Measurements from ENCODE around the gene ZNF516.

Gene ZNF516

DNA sequence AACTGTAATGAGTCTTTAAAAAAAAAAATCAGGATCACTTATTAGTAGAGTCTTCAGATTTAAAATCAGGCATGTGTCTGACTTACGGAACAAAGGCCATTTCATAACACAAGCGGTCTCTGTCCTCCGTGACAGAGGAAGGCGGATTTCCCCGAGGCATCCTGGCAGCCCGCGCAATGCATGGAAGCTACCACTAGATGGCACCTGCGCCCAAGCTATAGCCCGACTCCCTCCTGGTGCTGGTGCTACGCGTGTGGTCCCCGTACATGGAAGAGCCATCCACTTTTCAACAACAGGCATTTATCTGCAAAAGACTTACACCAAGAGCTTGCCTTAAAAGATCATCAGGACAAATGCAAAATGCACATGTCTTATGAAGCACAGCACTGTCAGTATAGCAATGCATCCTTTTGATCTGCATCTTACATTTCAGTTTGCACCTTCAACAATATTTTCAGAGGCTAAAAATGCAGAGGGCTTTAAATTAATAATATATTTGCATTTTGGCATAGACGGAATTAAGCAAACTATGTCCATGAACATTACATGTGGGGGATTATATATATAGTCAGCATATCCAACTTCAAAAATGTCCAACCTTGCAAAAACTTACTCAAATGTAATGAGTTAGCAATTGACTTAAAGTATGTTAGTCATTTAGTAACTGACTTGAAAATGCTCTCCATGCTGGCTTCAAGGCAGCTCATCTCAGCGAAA is 96.0 kb downstream of the ZNF516 start:
- peak; percentile 54 for DNase-seq (ENCODE audit: low read depth)

DNA sequence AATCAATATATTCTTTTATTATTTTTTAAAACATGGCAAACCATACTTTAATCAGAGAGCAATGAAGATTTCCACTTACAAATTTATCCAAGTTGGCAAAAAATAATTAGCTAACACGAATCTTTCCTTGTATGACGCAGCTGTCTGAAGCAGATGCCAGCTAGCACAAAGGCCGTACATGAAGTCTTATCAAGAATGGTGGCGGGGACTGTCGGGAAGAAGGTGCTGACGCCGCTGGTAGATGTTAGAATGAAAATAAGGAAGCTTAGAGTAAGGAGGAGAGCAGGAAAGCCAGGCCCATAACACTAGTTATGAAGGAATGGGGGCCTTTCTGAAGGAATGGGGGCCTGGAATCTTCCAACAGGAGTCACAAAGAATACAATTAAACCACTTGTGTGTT is 96.7 kb downstream of the ZNF516 start:
- no peak for DNase-seq (ENCODE audit: low read depth)

- no peak for DNase-seq (ENCODE audit: low read depth)
Observed at GRCh38 chr18:76397631-76398030, 97.4 kb downstream of the ZNF516 start.

- no peak for DNase-seq (ENCODE audit: low read depth)
Observed at GRCh38 chr18:76396792-76397191, 98.2 kb downstream of the ZNF516 start.

DNA sequence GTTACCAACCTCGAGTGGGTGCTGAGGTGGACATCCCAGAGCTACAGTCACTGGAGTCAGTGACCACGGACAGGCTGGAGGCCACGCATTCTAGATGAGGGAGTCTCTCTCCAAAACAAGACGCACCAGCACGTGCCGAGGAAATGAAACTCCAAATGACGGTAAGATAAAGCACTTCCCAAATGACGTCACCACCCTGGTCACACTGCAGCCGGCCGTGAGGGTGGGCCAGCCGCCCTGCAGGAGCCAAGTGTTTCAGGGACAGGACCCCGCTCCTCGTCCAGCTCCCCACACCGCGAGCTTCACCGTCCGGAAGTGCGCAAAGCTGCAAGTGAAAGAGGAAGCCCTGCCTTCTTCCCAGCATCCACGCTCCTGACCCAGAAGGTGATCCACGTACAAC is 99.4 kb downstream of the ZNF516 start:
- DNase-seq (ENCODE audit: low read depth), result no peak

DNA sequence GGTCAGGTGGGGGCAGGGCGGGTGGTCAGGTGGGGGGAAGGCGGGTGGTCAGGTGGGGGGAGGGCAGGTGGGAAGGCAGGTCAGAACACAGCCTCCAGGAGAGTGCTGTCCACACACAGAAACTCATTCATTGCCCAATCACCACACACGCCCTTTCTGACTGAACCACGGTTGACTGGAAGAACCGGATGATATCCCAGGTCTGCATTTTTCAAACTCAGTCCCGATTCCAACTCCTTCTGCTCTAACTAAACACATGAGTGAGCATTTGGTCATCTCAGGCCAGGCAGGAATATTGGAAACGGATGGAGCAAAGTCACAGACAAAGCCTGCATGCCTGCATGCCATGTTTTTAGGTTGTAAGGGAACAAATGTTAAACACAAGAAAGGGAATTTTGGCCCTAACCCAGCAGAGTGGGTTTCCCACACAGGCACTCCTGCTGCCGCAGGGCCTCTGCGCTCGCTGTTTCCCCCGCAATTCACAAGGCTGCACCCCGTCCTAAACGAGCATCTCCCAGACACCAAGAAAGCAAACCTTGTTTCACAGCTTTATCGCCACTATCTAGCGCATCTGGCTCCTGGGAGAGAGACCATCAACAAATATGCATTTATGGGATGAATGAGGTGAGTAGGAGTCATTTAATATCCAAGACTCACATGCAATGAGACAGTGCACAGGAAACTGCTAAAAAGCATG is 100.1 kb downstream of the ZNF516 start:
- DNase-seq (ENCODE audit: low read depth), result no peak

- no peak for DNase-seq (ENCODE audit: low read depth)
Observed at GRCh38 chr18:76392349-76392748, 102.7 kb downstream of the ZNF516 start.

DNA sequence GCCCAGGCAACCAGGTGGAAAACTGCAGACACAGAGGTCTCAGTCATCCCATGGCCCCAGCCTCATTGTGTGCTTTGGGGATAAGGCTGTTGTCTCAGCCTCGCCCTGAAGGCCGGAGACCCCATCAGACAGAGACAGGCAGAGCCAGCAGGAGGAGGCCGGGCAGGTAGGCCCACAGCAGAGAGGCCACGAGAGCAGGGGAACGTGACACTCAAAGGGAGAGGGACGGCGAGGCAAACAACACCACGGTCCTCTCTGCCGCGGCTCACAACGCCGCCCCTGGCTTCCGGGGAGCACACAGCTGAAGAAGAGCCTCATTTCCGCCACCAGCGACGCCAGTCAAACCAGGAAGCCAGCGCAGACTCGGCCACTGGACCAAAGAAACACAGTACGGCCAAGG is 103.3 kb downstream of the ZNF516 start:
- DNase-seq (ENCODE audit: low read depth), result no peak

- no peak for DNase-seq (ENCODE audit: low read depth)
Observed at GRCh38 chr18:76391038-76391437, 104.0 kb downstream of the ZNF516 start.

- no peak for DNase-seq (ENCODE audit: low read depth)
Observed at GRCh38 chr18:76390452-76391035, 104.5 kb downstream of the ZNF516 start.

DNA sequence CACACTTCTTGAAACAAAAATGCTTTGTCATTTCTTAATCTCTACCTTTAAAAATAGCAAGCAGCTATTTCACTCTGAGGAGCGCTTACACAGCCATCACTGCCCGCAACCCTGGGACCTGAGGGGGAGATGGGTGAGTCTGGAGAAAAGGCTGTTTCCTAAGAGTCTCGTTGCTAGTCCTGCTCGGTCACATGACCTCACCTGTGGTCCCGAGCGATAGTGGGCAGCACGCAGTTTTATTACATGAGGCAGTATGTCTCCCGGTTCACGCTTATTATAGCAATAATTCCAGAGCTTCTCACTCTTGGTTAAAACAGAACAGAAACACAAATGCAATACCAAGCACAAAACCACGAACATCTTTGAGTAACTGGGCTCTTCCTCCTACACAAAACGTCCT is 105.3 kb downstream of the ZNF516 start:
- DNase-seq (ENCODE audit: low read depth), result no peak

DNA sequence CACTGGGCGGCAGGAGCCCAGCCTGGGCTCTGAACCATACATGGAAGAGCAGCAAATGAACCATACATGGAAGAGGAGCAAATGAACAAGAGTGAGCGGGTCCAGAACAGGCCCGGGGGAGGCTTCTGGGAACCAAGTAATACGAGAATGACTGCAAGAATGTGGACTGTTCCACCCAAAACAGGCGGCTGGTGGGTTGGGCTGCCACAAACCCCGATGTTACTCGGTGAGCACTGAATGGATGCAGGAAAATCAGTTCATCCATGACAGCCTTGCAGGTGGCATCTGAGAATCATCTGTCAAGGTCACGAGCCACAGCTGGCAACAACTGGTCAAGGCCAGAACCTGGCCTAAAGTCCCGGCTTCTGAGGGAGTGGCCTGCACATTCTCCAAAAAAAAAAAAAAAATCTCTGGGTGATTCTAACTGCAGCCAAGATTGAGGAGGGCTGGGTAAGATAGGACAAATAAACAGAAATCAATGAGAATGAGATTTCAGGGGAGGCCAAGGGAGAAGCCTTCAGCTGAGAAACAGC is 106.1 kb downstream of the ZNF516 start:
- no peak for DNase-seq (ENCODE audit: low read depth)

- DNase-seq (ENCODE audit: low read depth), result no peak
Observed at GRCh38 chr18:76388261-76388660, 106.8 kb downstream of the ZNF516 start.

DNA sequence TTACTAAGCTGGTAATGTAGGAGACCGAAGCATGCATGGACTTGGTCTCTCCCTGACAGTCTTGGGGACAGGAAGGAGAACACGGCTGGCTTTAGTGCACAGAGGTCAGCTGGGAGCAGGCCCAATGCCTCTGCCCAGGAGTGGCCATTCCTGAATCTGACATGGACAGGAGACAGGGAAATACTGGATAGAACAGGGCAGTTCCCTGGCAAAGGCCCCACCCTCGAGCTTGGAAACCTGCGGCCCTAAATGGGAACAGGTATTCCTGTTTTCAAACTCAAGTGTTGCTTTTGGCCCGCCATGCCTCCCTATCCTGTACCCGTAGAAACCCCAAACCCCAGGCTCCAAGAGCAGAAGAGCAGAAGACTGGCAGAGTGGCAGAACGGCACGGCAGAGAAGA is 107.4 kb downstream of the ZNF516 start:
- no peak for DNase-seq (ENCODE audit: low read depth)

DNA sequence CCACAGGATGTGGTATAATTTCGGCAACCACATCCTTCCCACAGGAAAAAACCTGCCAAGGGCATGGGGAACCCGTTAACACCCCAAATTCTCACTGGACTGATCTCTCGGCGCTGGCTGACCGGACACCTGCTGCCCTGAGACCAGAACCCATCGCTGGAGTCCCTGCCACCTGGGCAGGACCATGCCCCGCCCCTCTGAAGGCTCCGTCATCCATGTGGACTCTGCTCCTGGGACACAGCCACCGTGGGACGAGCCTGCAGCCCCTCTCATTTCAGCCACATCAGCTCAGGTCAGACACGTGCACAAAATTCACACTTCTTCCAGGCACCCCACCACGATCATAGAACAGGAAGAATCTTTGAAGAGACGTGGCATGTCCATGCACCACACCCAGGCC is 108.2 kb downstream of the ZNF516 start:
- DNase-seq (ENCODE audit: low read depth), result no peak

DNA sequence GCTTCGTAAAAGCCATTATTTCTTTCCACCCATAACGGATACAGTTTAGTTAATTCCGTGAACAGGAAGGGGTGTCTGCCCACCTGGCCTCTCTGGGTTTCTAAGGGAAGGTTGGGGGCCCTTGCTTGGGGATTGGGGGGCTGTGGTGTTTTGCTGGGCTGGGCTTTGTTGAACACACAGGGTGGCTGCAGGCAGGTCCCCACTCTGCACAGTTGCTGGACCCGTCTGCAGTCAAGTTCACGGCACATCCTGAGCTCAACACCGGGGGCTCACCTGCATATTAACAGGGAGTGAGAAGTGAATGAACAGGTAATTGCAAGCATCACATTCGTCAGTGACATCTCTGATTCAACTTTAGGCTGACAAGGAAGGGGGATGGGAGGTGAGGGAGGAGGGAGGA is 109.0 kb downstream of the ZNF516 start:
- no peak for DNase-seq (ENCODE audit: low read depth)

DNA sequence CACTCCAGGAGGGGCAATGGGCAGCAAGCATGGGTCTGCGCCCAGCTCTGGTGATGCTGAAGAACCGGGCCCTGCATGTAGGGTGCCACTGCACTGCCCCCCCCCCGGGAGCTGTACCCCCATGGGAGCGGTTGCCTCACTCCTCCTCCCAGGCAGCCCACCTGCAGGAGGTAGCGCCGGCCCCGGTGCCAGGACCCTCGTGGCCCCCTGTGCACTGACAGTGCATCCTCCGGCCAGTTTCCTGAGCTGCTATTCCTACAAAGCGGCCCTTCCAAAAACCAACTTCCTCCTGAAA is 109.4 kb downstream of the ZNF516 start:
- no peak for DNase-seq (ENCODE audit: low read depth)

GRCh38 chr18:76384861-76385680 is 110.0 kb downstream of the ZNF516 start:
- DNase-seq (ENCODE audit: low read depth), result no peak

GRCh38 chr18:76384114-76384790 is 110.8 kb downstream of the ZNF516 start:
- DNase-seq (ENCODE audit: low read depth), result no peak

GRCh38 chr18:76383636-76384035 is 111.4 kb downstream of the ZNF516 start:
- DNase-seq (ENCODE audit: low read depth), result no peak

DNA sequence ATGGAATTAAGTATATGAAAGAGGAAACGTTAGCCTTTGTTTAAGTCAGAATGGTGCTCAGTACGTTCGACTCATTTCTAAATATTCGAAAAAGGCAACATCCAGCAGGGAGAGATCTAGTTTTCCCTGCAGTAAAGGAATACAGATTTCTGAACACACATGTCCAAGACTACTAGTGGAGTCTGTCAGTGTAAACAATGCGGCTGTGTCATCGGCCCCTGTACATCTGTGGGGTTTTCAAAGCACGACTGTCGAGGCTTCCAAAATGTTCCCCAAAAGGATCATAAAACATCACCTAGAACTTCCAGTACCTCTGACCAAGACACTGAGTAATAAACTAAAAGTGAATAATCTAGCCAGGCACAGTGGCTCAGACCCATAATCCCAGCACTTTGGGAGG is 112.8 kb downstream of the ZNF516 start:
- DNase-seq (ENCODE audit: low read depth), result no peak

DNA sequence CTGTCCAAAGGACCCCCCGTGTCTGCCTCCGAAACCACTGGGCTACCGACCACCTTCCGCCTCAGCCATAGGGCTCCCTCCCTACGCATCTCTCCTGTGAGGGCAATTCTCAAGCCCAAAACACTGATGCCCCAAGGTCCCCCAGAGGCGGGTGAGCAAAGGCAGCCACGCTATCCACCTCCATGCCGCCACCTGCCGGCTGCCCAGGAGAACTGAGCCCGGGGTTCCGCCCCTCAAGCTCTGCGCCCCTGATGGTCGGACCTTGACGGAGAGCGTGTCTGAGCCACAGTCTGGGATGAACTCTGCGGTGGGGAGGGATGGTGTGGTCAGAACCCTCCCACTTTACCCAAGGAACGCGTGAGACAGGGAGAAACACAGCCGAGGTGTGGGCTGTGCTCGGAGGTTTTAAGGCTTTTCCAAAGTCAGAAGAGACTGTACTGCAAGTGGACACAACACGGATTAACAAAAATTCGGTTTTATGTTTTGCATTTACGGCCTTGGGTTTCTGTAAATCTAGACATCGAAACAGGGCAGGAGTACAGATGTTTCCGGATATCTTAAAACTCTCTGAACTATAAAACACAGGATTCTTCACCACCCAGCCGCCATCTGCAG is 114.1 kb downstream of the ZNF516 start:
- no peak for DNase-seq (ENCODE audit: low read depth)
